ENCODE results near the gene C10orf62.

GRCh38 chr10:97608991-97609561, 19.6 kb downstream of the C10orf62 start:
- no peak for TF ChIP-seq POLR2A (IDR thresholded peaks at IDR 0.05)
- TF ChIP-seq CTCF (IDR thresholded peaks at IDR 0.05) = no peak
